ENCODE data around the gene ABCD3.

GRCh38 chr1:94543893-94544635, 125.9 kb downstream of the ABCD3 start:
- TF ChIP-seq CTCF (IDR thresholded peaks at IDR 0.05; ENCODE audit: control extremely low read depth in 1 of 3, insufficient read depth in 1 of 3, low read depth in 1 of 3, low read length in 3 of 3) (no peak), YY1 (IDR thresholded peaks at IDR 0.05; ENCODE audit: low read depth, low read length) (no peak), RNF2 (IDR thresholded peaks at IDR 0.05; ENCODE audit: borderline replicate concordance, low read depth, low read length, missing control alignments, poor library complexity, severe bottlenecking) (no peak), SRF (IDR thresholded peaks at IDR 0.05; ENCODE audit: low read depth, low read length) (no peak), SP2 (IDR thresholded peaks at IDR 0.05; ENCODE audit: low read length) (no peak), CREB1 (IDR thresholded peaks at IDR 0.05) (no peak), RFX5 (IDR thresholded peaks at IDR 0.05; ENCODE audit: borderline replicate concordance, low read depth, low read length) (no peak)
